NCI-H510A treated with DMSO at 0.1 percent for 48 hours (cell line): ENCODE measurements around the gene SAMD8.
"Not testable (repeated sequence)": the region's sequence is repeated elsewhere in the genome, so short reads cannot be mapped to it uniquely, and the experiment has no call there.

Experiments used
- DNase-seq: peaks from one replicate; lab custom pipeline; 2025; lab: John Stamatoyannopoulos, UW

Gene SAMD8

GRCh38 chr10:75140246-75140645 lies 28.8 kb downstream of the SAMD8 start:
- DNase-seq = no peak

DNA sequence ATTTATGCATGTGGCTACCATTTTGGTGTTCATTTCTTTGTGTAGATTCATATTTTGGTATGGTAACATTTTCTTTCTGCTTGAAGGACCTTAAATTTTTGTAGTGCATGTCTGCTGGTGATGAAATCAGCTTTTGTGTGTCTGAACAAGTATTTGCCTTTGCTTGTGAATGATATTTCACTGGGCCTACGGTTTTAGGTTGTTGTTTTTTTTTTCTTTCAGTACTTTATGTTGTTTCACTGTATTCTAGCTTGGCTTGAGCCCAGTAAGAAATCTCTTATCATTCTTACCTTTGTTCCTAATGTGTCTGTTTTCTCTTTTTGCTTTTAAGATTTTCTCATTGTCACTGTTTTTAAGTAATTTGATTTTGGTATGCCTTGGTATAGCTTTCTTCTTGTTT lies 31.9 kb downstream of the SAMD8 start:
- DNase-seq = no peak

- DNase-seq = no peak
Measured at GRCh38 chr10:75145590-75145989, 34.1 kb downstream of the SAMD8 start.

GRCh38 chr10:75146780-75147179 lies 35.3 kb downstream of the SAMD8 start:
- no peak for DNase-seq

DNA sequence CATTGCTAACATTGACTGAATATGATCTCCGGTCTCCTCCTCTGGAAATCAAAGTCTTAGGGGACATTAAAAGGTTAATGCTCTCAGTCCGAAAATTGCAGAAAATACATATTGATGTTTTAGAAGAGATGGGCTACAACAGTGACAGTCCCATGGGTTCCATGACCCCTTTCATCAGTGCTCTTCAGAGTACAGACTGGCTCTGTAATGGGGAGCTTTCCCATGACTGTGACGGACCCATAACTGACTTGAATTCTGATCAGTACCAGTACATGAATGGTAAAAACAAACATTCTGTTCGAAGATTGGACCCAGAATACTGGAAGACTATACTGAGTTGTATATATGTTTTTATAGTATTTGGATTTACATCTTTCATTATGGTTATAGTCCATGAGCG lies 39.2 kb downstream of the SAMD8 start:
- DNase-seq = no peak

DNA sequence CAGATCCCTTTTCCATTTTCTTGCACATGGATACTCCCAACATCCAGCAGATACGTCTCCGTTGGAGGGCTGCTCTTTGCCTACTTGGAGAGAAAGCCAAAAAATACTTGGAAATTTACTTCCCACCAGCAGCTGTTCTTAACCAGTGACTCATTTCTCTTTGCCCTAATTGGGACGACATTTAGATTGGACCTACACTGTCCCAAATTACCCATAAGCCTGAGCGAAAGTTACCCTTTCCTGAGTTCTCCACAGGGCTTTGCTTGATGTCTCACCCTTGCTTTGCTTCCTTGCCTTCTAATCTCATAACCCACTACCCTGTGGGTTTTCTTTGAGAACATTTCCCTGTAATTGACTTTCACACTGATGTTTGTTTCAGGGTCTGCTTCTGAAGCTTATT lies 48.1 kb downstream of the SAMD8 start:
- no peak for DNase-seq

GRCh38 chr10:75165684-75166622 lies 54.5 kb downstream of the SAMD8 start:
- DNase-seq = no peak

DNA sequence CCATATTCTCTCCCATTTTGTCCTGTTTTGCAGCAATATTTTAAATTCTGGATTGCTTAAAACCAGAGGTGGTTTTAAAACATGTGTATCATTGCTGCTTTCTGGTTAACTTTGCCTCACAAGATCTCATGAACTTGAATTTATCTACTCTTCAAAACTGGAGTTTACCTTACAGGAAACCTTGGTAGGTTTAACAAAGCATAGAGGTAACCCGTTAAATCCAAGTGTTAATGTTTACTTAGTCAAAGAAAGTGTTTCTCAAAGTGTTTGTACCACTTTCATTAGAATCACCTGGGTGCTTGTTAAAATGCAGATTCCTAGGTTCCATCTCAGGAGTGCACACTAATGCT lies 55.1 kb downstream of the SAMD8 start:
- DNase-seq = no peak

DNA sequence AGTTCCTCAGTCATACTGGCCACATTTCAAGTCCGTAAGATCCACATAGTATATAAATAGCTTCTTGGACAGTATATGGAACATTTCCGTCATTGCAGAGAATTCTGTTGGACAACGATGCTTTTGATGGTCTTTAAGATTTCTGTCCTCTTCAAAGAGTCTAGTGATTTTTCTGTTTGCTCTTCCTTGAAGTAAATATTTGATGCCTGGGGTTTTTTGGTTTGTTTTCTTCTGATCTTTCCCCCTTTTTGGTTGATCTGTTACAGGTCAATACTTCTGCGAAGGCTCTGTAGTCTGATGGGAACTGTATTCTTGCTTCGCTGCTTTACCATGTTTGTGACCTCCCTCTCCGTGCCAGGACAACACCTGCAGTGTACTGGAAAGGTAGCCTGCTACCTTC lies 56.8 kb downstream of the SAMD8 start:
- DNase-seq = no peak

DNA sequence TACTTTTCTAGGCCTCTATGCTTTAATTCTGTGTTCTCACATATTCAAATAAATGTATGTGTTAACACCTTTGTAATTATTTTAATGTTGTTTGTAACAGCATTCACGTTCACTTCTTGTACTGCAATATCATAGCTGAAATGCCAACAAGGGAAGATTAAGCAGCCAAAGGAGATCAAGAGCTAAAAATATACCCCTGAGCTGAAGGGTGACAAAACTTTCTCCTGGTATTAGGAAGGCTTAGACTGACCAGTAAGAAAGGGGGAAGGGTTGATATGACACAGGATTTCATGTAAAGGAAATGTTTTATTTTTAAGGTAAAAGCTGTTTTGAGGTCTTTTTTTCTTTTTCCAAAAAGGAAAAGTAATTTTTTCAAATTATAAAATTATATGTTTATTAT lies 58.8 kb downstream of the SAMD8 start:
- DNase-seq = no peak

DNA sequence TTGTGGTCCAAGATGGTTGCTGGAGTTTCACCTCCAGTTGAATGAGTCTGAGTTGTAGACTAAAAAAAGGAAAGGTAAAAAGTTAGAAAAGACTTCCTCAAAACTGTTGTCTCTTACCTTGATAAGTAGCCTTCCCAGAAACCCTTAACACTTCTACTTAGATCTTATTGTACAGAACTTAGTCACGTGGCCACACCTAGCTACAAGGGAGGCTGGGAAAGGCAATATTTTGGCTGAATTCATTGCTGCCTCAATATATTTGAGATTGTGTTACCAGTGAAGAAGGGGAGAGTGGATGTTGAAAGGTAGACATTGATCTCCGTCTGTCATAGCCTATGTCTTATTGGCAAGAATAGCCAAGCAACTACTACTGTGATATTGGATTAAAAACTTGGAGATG lies 63.6 kb downstream of the SAMD8 start:
- no peak for DNase-seq

DNA sequence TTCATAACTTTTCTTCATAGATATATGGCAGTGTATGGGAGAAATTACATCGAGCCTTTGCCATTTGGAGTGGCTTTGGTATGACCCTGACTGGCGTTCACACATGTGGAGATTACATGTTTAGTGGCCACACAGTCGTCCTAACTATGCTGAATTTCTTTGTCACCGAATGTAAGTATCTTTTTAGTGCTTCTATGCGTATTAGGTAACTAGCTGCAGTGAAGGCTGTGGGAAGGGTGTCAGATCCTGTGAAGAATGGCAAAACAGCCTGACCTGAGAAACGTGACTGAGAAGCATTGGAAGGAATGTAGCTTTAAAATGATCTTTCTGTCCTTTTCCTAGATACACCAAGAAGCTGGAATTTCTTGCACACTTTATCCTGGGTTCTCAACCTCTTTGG lies 64.6 kb downstream of the SAMD8 start:
- DNase-seq = no peak

DNA sequence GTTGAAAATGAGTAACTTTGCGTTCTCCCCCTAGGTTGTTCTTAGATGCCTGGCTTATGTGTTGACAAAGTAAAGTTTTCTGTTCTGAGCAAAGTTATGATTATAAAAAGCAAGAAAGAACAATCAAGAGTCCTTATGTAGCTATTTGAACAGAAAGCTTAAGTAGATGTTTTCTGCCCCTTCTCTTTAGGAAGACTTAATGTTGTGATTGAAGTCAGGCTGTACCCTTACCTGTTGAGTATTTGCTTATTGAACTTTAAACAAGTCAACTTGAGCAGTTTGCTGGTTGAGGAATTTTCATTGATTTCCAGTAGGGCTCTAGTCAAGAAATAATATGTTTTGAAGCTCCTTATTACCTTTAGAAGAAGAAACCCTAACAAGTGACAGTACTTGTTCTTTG lies 65.3 kb downstream of the SAMD8 start:
- no peak for DNase-seq

GRCh38 chr10:75179657-75180177 lies 68.3 kb downstream of the SAMD8 start:
- no peak for DNase-seq

DNA sequence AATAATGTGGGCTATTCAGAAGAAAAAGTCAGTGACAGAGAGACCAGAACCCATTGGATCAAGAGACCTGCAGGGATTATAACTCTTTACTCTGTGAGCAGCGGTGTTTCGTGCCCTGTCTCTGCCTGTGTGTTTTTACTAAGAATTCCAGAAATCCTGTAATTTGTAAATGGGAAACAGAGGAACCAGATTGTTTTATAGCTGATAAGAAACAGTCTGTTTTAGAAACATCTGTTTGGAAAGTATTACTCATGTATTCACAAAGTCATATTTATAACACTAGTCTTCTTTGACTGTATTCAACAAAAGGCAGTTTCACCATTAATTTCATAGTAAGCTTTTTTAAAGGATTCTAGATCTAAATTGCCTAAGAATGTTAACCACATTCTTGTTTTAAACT lies 69.1 kb downstream of the SAMD8 start:
- no peak for DNase-seq

- no peak for DNase-seq
Measured at GRCh38 chr10:75181073-75181472, 69.6 kb downstream of the SAMD8 start.

DNA sequence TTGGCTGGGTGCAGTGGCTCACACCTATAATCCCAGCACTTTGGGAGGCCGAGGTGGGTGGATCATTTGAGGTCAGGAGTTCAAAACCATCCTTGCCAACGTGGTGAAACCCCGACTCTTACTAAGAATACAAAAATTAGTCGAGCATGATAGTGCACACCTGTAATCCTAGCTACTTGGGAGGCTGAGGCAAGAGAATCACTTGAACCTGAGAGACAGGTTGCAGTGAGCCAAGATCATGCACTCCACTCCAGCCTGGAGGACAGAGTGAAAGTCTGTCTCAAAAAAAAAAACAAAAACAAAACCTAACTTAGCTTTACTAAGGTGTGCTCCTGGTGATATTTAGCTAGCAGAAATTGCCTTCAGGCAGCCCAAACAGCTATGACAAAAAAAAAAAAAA lies 74.9 kb downstream of the SAMD8 start:
- DNase-seq = no peak

- DNase-seq = peak; percentile 60
Measured at GRCh38 chr10:75187961-75188426, 76.5 kb downstream of the SAMD8 start.

GRCh38 chr10:75188522-75188921 lies 77.1 kb downstream of the SAMD8 start:
- DNase-seq = not testable (repeated sequence)

- DNase-seq = no peak
Measured at GRCh38 chr10:75189266-75190096, 78.0 kb downstream of the SAMD8 start.

- DNase-seq = no peak
Measured at GRCh38 chr10:75191821-75192568, 80.5 kb downstream of the SAMD8 start.

- DNase-seq = not testable (repeated sequence)
Measured at GRCh38 chr10:75194625-75195024, 83.2 kb downstream of the SAMD8 start.
